Measurements from ENCODE around the gene SUGCT. TPM values are rescaled to one million over a fixed set of nuclear protein-coding genes. Genes with fewer than 3 reads are reported as not detected.

The SUGCT gene
- total RNA-seq, result 3.7 TPM

DNA sequence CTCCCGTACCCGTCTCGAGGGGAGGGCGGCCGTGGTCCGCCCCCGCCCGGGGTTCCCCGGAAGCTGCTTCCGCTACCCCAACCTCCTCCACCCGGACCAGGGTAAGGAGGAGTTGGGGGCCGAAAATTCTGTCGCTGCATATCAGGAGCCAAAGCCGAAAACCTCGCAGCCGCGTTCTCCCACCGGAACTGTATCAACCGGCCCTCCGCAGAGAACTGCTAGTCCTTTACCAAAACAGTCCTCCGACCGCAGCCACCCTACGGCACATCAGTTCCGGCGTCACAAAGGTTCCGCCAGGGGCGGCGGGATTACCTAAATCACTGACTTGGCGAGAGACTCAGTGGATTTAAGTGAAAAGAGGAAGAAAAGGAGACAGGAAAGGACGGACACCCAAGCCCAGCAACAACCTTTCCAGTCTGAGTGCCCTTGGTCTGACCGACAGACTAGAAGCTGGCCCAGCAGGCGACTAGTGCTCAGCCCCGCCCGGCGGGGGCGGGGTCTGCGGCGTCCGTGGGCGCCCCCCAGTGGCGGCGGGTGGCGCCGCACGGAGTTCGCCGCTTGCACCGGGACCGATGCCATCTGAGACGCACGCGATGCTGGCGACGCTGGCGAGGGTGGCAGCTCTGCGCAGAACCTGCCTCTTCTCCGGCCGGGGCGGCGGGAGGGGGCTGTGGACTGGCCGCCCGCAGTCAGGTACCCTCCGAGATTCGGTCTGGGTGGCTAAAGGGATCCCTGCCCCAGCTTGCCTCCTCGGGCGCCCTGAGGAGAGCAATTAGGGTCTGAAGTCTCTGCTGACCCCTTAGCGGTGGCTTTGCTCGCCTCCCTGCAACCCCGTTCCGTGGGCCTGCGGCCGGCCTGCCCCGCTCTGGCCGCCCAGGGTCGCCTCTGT is at the start of gene SUGCT, which contains the start of gene MPLKIP:
Gene SUGCT, plus strand, starts transcription at position 578 of the 889 bp plus-strand sequence.
Gene MPLKIP, minus strand, starts transcription at position 195 of the 889 bp plus-strand sequence. Its CDS starts 55 bp downstream, at position 140.

Small RNA genes within 50 kb of the gene (small RNA-seq; reads per million reads assigned to genes)
- gene AC006023.1 (not detected), gene AC006023.2 (not detected)

Other genes with a start within 250 kb of the SUGCT start
- gene CDK13, start 184.7 kb upstream of the SUGCT start, total RNA-seq, result 127 TPM
- gene MPLKIP, start 383 bp upstream of the SUGCT start, total RNA-seq, result 8.3 TPM

Data from diencephalon (tissue), 1 donor.